Muscle of arm (tissue), 12 donors: ENCODE results near the gene FRMD4A. TPM values are rescaled to one million over a fixed set of nuclear protein-coding genes. Genes with fewer than 3 reads are reported as not detected.
"Not testable (repeated sequence)": the region's sequence is repeated elsewhere in the genome, so short reads cannot be mapped to it uniquely, and the experiment has no call there.

ENCODE experiments used
- DNase-seq: peaks from one replicate; pipeline ENCODE4 v3.0.0-alpha.2; 2013
- polyA plus RNA-seq, 12 donors: library from polyadenylated mRNA; unstranded; fragments of 120-200 nt; gene quantifications; one replicate each; pipeline ENCODE4 v1.2.1, GENCODE V29; 2013; ENCODE audit not compliant: insufficient read length in 12 of 12

FRMD4A gene
- polyA plus RNA-seq, 12 donors = 28.4 to 70.7 (median 37.0) TPM; not detected in 1

- DNase-seq = no peak
Measured at GRCh38 chr10:13789448-13789829, 541.3 kb downstream of the FRMD4A start.

- DNase-seq = peak; percentile 66
Measured at GRCh38 chr10:13788711-13789447, 541.8 kb downstream of the FRMD4A start.

- DNase-seq = no peak
Measured at GRCh38 chr10:13788320-13788600, 542.5 kb downstream of the FRMD4A start.

GRCh38 chr10:13787015-13787421, 543.7 kb downstream of the FRMD4A start:
- no peak for DNase-seq

GRCh38 chr10:13784067-13784466, 546.7 kb downstream of the FRMD4A start:
- no peak for DNase-seq

GRCh38 chr10:13779748-13780147, 551.0 kb downstream of the FRMD4A start:
- no peak for DNase-seq

- not testable (repeated sequence) for DNase-seq
Measured at GRCh38 chr10:13778693-13778960, 552.1 kb downstream of the FRMD4A start.

GRCh38 chr10:13776861-13777311, 553.8 kb downstream of the FRMD4A start:
- DNase-seq = no peak

GRCh38 chr10:13775786-13776775, 554.6 kb downstream of the FRMD4A start:
- DNase-seq = no peak

- DNase-seq = no peak
Measured at GRCh38 chr10:13774303-13774893, 556.3 kb downstream of the FRMD4A start.

- no peak for DNase-seq
Measured at GRCh38 chr10:13773496-13774170, 557.1 kb downstream of the FRMD4A start.

GRCh38 chr10:13773043-13773442, 557.7 kb downstream of the FRMD4A start:
- DNase-seq = no peak

- DNase-seq = no peak
Measured at GRCh38 chr10:13771992-13772391, 558.7 kb downstream of the FRMD4A start.

GRCh38 chr10:13770760-13771493, 559.8 kb downstream of the FRMD4A start:
- no peak for DNase-seq

- no peak for DNase-seq
Measured at GRCh38 chr10:13769946-13770345, 560.8 kb downstream of the FRMD4A start.

- no peak for DNase-seq
Measured at GRCh38 chr10:13767676-13768178, 563.0 kb downstream of the FRMD4A start.

- DNase-seq = not testable (repeated sequence)
Measured at GRCh38 chr10:13767148-13767547, 563.6 kb downstream of the FRMD4A start.

- no peak for DNase-seq
Measured at GRCh38 chr10:13765641-13766341, 564.9 kb downstream of the FRMD4A start.

- DNase-seq = no peak
Measured at GRCh38 chr10:13761490-13762091, 569.1 kb downstream of the FRMD4A start.

- no peak for DNase-seq
Measured at GRCh38 chr10:13759168-13759567, 571.6 kb downstream of the FRMD4A start.
